HG03097 (cell line): ENCODE measurements around the gene CHST9.

ENCODE experiments used
- ATAC-seq: cut with Tn5 transposase; IDR thresholded peaks from one replicate; pipeline ENCODE4 v1.9.1; 2021; ENCODE audit not compliant: unreplicated experiment, low FRiP score

Gene CHST9

GRCh38 chr18:26875040-26875654 is 310.0 kb downstream of the CHST9 start:
- ATAC-seq, result no peak

DNA sequence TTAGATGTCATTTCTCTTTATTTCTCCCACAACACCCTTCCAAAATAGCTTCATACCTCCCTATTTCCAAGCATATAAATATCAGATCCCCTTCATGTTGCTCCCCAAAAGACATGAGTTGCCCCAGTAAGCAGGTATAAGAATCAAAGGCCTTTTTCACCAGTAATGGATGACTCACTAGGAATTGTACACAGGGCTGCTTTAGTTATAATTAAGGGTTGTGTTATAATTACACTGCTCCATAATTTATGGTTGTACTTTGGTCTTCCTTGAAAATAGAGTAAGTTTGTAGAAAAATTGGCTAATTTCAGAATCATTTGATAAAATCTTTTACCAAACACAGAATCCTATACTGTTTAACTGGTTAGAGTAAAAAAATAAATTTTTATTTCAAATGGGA is 310.8 kb downstream of the CHST9 start:
- ATAC-seq, result no peak

- ATAC-seq, result no peak
These were observed 315.5 kb downstream of the CHST9 start for GRCh38 chr18:26869640-26870039.

GRCh38 chr18:26868968-26869586 is 316.0 kb downstream of the CHST9 start:
- no peak for ATAC-seq

GRCh38 chr18:26867471-26867870 is 317.6 kb downstream of the CHST9 start:
- no peak for ATAC-seq

DNA sequence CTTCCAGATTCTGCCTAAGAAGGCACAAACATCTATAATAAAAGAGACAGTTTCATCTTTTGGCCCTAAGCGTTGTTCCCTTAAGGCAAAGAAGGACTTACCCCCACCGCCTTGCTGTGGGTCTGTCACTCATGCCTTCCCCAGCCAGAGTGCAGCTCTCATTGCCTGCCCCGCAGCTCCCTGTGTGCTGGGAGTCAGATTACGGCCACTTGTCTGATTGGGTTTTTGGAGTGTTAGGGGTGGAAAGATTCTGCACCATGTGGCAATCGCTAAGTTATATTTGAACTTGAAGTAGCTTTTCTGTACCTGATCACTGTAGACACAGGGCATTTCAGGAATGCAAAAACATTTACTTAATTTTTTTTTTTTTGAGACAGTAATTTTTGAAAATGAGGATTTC is 319.6 kb downstream of the CHST9 start, which contains the start of gene AQP4:
Gene AQP4, minus strand, starts transcription at position 151 of the 400 bp plus-strand sequence. Its CDS starts 18 bp downstream, at position 133.
- ATAC-seq, result no peak

DNA sequence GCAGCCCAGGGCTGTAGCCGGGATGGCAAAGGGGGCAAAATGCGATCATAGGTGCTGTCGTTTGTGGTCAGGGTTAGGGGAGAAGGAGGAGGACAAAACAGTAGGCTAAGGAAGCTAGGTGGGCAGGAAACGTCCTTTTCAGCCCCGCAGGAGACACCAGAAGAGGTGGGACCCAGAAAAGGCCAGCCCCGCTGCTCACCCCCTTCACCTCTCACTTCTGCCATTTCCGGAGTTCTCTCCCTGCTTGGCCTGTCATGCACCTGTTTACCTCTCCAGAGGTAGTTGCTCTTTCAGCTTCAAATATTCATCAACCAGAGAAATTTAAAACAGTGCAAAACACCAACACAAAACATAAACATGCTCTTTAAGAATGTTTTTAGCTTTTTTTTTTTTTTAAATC is 320.4 kb downstream of the CHST9 start:
- ATAC-seq, result no peak

- no peak for ATAC-seq
These were observed 321.1 kb downstream of the CHST9 start for GRCh38 chr18:26863921-26864497.

GRCh38 chr18:26863122-26863879 is 321.8 kb downstream of the CHST9 start:
- ATAC-seq, result no peak

- no peak for ATAC-seq
These were observed 323.0 kb downstream of the CHST9 start for GRCh38 chr18:26862084-26862483.
